ENCODE results near the gene TMEM17. TPM values are rescaled to one million over a fixed set of nuclear protein-coding genes. Genes with fewer than 3 reads are reported as not detected.

The TMEM17 gene
- polyA plus RNA-seq, 1 experiment: 2.5 TPM

GRCh38 chr2:62462211-62462610 is 43.8 kb downstream of the TMEM17 start:
- TF ChIP-seq CTCF (IDR thresholded peaks at IDR 0.05; ENCODE audit: low read depth, low read length): no peak
- Histone ChIP-seq H3K27ac (ENCODE audit: low read depth, low read length) (no peak overlapping the region), H3K9me3 (ENCODE audit: control insufficient read depth, insufficient read depth, low read length) (no peaks in the 10 kb centered on the region), H3K4me3 (ENCODE audit: low read depth, low read length) (no peak overlapping the region), H3K27me3 (ENCODE audit: control insufficient read depth, insufficient read depth, low read length) (no peaks in the 10 kb centered on the region)
- DNase-seq (ENCODE audit: low read depth, low spot score): no peak
- POLR2A ChIA-PET: no interaction called here
- CTCF ChIA-PET: interaction anchor here (12.0 kb wide), 1 partner anchor 313 kb away, joined by 291 read pairs; no protein-coding TSS in a partner anchor

- POLR2A ChIA-PET: interaction anchor here (0.6 kb wide), 1 partner anchor 296 kb away, joined by 7 read pairs; no protein-coding TSS in a partner anchor
- CTCF ChIA-PET: interaction anchor here (1.2 to 12.0 kb wide), 2 partner anchors 314 to 593 kb away, joined by 3 to 291 read pairs; no protein-coding TSS in a partner anchor
Observed at GRCh38 chr2:62461707-62462106, 44.3 kb downstream of the TMEM17 start.

GRCh38 chr2:62461017-62461553 is 44.9 kb downstream of the TMEM17 start:
- POLR2A ChIA-PET: interaction anchor here (0.6 kb wide), 1 partner anchor 297 kb away, joined by 7 read pairs; no protein-coding TSS in a partner anchor
- DNase-seq (ENCODE audit: low read depth, low spot score): no peak
- no peaks in the 10 kb centered on the region for H3K27me3 ChIP-seq (ENCODE audit: control insufficient read depth, insufficient read depth, low read length)
- CTCF ChIA-PET: interaction anchor here (1.2 to 12.0 kb wide), 2 partner anchors 314 to 594 kb away, joined by 3 to 291 read pairs; no protein-coding TSS in a partner anchor
- TF ChIP-seq CTCF (IDR thresholded peaks at IDR 0.05; ENCODE audit: low read depth, low read length): no peak
- no peak overlapping the region for H3K4me3 ChIP-seq (ENCODE audit: low read depth, low read length)
- H3K9me3 ChIP-seq (ENCODE audit: control insufficient read depth, insufficient read depth, low read length): no peaks in the 10 kb centered on the region
- H3K27ac ChIP-seq (ENCODE audit: low read depth, low read length): no peak overlapping the region

More at GRCh38 chr2:62461707-62462106, 44.3 kb downstream of the TMEM17 start:
- DNase-seq (ENCODE audit: low read depth, low spot score): no peak
- Histone ChIP-seq H3K9me3 (ENCODE audit: control insufficient read depth, insufficient read depth, low read length) (no peaks in the 10 kb centered on the region), H3K27me3 (ENCODE audit: control insufficient read depth, insufficient read depth, low read length) (no peaks in the 10 kb centered on the region), H3K27ac (ENCODE audit: low read depth, low read length) (no peak overlapping the region), H3K4me3 (ENCODE audit: low read depth, low read length) (no peak overlapping the region)
- TF ChIP-seq CTCF (IDR thresholded peaks at IDR 0.05; ENCODE audit: low read depth, low read length): no peak

GRCh38 chr2:62460175-62460574 is 45.8 kb downstream of the TMEM17 start:
- H3K27ac ChIP-seq (ENCODE audit: low read depth, low read length): no peak overlapping the region
- CTCF ChIA-PET: interaction anchor here (1.2 to 12.0 kb wide), 2 partner anchors 315 to 595 kb away, joined by 3 to 291 read pairs; no protein-coding TSS in a partner anchor
- no peak for DNase-seq (ENCODE audit: low read depth, low spot score)
- H3K4me3 ChIP-seq (ENCODE audit: low read depth, low read length): no peak overlapping the region
- TF ChIP-seq CTCF (IDR thresholded peaks at IDR 0.05; ENCODE audit: low read depth, low read length): no peak
- H3K27me3 ChIP-seq (ENCODE audit: control insufficient read depth, insufficient read depth, low read length): no peaks in the 10 kb centered on the region
- H3K9me3 ChIP-seq (ENCODE audit: control insufficient read depth, insufficient read depth, low read length): no peaks in the 10 kb centered on the region
- POLR2A ChIA-PET: no interaction called here

- no peak for TF ChIP-seq CTCF (IDR thresholded peaks at IDR 0.05; ENCODE audit: low read depth, low read length)
- DNase-seq (ENCODE audit: low read depth, low spot score): no peak
- H3K9me3 ChIP-seq (ENCODE audit: control insufficient read depth, insufficient read depth, low read length): no peaks in the 10 kb centered on the region
- no peak overlapping the region for H3K27ac ChIP-seq (ENCODE audit: low read depth, low read length)
- no peaks in the 10 kb centered on the region for H3K27me3 ChIP-seq (ENCODE audit: control insufficient read depth, insufficient read depth, low read length)
- ChIA-PET CTCF (interaction anchor here (12.0 kb wide), 1 partner anchor 316 kb away, joined by 291 read pairs; no protein-coding TSS in a partner anchor), POLR2A (no interaction called here)
- H3K4me3 ChIP-seq (ENCODE audit: low read depth, low read length): no peak overlapping the region
Observed at GRCh38 chr2:62459672-62460071, 46.3 kb downstream of the TMEM17 start.
